Activated CD4-positive, alpha-beta T cell treated with anti-CD3 and anti-CD28 coated beads for 24 hours (primary cell): ENCODE measurements around the gene NKD1.
A peak's percentile ranks its signal among the peaks of the same experiment; 100 is the strongest.

Experiments used
- DNase-seq, 2 donors: peaks; one replicate each; pipeline ENCODE4 v3.0.0-alpha.2; 2020; ENCODE audit warnings: low read depth in 2 of 2

The NKD1 gene

DNA sequence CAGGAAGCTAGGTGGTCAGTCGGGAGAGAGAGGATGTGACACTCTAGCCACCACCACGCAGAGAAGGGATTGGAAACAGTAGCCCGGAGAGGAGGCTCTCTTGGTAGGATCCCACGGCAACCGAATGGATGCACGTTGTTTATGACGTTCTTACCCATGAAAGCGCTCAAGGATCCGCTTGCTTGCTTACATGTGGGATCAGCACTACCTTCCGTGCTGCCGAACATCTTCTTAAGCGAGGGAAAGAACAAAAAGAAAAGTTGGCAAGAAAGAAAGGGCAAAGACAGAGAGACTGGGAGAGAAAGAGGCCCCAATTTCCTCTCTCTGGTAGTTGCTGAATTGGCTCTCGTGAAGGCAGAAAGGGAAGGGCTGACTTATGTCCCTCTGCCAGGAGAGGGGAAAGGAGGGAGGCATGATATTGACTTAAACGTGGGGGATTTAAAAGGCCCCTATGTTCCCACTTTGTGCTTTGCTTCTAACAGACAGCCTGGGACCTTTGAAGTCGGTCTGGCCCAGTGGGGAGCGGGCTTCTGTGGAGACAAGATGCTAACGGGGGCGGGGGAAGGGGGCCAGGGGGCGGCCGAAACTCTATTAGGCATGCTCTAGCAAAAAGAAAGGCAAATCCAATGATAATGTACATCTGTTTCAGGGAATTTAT is 97.5 kb downstream of the NKD1 start:
- DNase-seq = no peak

DNA sequence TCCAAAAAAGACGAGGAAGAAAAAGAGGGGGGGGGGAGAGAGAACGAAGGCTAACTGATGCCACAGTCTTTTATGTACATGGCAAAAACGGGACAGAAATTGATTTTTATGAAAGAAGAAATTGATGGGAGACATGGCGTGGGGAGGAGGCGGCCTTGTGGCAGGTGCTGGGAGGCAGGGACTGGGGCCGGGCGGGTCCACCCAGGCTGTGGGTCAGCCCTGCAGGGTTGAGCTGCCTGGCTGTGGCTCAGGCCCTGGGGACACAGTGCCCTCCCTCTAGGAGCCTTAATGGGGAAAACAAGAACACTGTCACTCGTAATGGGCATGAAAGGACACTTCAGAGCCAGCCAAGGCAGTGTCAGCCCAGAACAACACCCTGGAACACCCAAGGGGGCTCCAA is 98.1 kb downstream of the NKD1 start:
- DNase-seq = no peak

DNA sequence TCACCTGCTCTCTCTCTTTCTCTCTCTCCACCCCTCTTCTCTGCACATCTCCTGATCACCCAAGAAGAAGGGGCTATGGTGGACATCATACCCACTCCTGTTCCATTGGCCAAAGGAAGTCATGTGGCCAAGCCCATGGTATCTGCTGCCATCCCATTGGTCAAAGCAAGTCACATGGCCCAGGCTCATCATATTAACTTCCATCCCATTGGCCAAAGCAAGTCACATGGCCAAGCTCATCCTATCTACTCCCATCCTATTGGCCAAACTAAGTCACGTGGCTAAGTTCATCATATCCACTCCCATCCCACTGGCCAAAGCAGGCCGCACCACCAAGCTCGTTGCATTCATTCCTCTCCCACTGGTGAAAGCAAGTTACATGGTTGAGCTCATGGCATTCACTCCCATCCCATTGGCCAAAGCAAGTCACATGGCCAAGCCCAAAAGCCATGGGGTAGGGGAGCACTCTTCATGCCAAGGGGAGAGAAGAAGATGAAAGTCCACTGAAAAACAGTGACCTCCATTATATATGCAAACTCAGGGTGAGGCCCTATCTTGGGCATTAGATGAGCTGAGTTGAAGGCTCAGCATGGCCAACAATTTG is 103.7 kb downstream of the NKD1 start:
- no peak for DNase-seq

DNA sequence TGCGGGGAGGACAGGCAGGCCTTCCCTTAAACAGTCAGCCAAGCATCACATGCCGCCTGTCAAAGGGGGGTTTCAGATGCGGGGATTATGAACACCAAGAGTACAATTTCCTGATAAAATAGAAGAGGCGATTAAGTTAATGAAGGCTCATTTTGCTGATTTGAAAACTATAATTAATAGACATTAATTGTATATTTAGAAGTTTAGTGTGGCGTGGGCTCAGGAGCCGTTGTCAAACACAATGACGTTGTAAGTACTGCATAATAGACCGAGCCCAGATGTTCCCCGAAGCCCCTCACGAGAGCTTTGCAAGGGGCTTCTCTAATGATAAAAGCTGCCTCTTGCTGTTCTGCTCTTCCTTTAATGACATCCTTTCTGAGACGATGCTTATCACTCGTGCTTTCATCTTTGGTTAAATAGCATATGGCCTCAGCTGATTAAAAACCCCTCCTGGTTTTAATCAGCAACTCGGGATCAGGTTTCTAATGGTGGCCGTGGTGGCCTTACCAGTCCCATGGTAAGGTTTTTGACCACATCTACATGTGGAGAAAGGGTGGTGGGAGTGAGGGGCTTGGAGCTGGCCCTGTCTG is 104.7 kb downstream of the NKD1 start:
- DNase-seq = no peak

DNA sequence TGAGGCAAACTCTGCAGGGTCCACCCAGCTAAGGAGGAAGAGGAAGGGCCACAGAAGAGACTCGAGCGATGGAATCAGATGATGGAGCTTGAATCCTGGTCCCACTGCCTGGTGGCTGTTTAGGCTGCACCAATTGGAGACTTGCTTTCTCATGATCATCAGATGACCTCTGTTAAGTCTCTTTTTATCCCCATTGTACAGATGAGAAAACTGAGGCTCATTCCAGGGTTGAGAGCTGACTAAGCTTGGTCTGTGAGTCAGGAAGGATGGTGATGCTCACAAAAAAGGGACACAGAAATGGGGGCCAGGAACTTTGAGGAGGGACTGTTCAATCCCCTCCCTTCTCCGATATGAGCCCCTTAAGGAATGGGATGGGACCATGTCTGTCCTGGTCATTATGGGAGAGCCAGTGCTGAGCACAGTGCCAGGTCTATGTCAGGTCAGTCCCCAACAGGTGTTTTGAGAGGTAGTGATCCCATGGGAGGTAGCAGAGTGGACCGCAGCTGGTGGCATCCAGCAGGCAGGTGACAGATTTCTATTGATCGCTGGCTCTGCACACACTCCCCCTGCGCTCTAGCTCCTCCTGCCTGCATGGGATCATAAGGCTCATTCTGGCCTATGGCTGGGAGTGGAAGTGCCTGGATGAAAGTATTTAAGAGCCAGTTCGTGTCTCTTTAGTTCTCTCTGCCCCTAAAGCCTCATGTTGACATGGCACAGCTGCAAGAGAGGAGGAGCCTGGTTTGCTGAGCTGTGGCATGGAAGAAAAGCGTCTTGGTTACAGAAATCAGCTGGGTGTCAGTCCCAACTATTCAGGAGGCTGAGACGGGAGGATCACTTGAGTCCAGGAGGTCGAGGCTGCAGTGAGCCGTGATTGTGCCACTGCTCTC is 105.7 kb downstream of the NKD1 start:
- no peak for DNase-seq

DNA sequence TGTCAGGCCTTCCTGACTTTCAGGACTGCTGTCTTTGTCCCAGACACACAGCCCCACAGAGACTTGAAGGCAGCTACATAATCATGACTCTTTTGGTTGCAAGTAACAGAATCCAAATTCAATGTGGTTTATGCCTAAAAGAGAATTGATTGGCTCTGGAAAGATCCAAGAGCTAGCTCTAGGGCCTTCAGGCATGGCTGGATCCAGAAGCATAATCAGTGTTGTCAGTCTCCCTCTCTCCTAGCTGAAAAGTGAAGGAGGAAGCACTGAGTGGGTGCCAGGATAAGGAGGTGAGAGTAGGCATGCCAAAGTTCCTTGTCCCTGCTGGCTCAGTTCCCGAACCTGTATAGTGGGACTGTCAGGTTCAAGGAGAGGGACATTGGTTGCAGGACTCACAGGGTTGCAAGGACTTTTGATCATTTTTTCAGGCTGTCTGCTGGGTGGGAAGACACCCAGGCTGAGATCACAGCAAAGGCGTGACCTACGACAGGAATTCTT is 107.4 kb downstream of the NKD1 start:
- DNase-seq = no peak

DNA sequence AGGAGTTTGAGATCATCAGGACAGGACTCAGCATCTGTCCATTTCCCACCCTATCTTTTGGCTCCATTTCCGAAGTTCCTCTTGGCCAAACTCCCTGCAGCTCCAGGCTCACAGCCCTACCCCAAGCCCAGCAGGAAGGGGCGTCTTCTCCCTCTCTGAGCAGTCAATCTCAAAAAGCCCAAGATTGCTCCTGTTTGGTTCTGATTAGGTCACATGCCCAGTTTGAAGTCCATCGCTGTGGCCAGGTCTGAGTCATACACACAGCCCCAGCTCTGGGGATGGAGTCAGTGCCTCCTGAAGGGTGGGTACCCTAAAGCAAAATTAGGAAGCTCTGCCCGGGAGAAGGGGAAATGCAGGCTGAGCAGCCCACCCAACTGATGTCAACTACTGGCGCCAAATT is 109.0 kb downstream of the NKD1 start:
- DNase-seq = no peak

DNA sequence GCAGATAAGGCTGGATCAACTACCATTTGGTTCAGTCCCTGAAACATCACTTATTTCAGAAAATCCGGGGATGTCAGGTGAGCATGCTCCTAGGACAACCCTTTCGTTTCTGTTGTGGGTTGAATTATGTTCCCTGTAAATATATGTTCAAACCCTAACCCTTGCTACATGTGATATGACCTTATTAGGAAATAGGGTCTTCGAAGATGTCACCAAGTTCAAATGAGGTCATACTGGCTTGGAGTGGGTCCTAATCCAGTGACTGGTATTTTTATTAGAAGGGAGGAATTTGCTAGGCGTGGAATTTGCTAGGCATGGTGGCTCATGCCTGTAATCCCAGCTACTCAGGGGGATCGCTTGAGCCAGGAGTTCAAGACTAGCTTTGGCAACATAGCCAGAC is 111.6 kb downstream of the NKD1 start:
- DNase-seq = no peak

DNA sequence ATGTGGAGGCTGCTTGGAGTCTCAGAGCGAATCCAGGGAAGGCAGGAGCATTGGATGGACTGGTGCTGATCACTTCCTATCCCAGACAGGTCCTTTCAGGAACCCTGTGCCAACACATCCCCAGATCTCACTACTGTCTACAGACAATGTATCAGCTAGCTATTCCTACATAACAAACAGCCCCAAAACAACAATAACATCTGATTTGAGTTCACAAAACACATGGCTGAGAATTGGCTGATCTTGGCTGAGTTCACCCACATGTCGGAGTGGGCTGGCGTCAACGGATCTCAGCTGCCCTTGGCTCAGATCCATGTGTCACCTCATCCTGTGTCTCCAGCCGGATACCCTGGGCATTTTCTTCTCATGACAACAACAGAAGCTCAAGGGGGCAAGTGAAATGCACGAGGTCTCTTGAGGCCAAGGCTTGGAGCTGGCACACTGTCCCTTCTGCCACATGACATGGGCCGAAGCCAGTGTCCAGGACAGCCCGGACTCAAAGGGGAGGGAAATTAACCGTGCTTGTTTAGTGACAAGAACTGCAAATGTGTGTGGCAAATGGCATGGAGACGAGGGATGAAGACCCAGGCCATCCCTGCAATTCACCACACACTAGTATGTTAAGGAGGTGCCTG is 114.2 kb downstream of the NKD1 start:
- DNase-seq = no peak

DNA sequence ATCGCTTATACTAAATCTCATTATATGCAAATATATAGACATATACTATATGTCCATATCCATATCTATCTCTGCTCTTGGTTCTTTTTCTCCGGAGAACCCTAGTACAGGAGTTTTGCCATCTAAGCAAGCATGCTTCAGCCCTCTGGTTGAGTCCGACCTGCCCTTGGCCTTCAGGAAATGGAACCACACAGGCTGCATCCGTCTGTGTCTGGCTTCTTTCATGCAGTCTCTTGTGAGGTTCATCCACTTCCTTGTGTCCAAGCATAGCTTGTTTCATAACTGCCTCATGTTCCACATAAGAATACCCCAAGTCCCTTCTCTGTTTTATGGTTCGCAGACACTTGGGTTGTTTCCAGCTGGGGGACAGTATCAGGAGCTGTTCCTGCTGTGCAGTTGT is 116.1 kb downstream of the NKD1 start:
- DNase-seq = no peak

DNA sequence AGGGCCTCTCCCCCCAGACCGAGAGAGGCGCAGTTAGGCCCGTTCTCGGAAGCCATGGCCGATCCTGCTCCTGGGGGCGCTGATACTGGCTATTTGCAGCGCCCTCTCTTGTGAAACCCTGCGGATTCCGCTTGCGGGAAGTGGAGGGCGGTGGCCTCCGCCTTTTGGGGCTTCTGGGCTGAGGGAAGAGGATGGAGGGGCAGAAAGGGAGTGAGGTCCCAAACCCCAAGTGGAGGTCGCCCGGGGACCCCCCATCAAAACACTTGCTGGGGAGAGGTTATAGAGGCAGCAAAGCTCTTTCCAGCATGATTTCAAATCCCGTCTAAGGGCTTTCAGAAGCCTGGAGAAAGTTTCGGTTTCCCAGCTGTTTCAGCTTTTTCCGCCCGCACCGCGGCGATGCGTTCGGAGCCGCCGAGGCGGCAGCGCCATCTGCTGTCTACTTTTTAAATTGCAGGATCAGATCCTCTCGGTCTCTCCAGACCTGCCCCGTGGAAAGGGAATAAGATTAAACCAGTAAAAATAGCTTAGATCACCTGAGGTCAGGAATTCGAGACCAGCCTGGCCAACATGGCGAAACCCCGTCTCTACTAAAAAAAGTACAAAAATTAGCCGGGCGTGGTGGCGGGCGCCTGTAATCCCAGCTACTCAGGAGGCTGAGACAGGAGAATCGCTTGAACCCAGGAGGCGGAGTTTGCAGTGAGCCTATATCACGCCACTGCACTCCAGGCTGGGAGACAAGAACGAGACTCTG is 117.1 kb downstream of the NKD1 start:
- peak; percentile 77 to 78 for DNase-seq

DNA sequence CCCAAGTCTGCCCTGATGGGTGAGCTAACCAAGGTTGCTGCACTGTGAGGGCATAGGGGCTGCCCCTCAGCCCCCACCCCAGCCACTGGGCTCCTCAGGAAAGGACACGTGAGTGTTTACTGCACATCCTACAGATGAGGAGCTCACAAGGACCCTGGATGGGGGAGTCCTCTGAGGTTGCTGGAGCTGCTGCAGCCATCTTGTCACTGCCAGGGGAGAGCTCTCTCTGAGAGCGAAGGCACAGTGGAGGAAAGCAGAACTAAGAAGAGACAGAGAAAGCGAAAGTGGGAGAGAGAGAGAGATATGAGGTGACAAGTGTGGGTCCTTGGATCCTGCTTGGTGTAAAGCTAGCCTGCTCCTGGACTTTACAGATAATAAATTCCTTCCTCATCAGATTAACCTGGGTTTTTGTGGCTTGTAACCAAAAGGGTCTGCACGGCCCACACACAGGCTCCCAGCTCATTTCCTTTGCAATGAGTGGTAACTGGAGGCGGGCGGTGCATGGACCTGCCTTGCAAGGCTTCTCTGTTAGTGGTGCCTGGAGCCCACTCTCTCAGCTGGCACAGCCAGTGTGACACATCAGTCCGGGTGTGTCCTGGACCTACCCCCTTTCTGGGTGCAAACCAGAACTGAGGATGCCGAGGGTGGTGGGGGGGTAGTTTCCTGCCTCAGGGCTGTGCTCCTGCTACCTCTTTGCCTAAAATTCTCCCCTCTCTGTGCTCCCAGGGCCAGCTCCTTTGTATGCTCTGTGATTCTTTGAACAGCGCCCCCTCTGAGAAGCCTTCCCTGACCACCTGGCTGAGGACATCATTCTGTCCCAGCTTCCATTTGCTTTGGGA is 118.7 kb downstream of the NKD1 start:
- DNase-seq = peak in 1 of 2 donors; percentile 29

DNA sequence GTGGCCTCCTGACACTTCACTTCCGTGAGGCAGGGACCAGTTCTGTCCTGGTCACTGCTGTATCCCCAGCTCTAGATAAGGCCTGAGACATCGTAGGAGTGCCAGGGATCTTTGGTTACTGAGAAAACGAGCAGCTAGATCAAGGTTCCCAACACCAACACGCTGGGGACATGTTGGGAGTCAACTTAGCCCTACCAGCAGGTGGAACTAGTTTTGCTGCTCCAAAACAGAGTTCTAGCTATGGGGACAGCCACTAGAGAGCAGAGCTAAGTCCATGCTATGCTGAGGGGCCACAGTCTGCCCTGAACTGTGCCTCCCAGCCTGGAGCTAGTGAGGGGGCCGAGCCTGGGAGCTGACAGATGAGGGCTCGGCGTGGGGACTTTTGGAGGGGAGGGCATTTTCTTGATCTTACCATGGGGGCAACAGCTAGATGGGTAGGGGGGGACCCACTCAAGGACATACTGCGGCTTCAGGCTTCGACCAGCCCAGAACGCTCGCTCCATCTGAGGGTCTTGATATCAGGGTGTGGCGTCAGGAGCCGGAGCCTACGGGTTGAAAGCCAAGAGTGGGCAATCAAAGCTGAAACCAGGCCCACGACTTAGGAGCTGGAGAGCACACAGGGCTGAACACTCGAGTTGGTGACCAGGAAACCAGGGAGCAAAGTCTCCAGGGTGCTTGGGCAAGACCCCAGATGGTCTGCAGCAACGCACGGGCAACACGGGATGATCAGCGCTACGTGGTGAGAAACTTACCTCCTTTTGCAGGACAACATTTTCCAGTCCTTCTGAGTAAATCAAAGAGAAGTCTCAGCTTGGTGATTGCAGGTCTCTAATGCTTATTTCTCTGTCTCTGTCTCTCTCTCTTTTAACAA is 119.5 kb downstream of the NKD1 start:
- no peak for DNase-seq

DNA sequence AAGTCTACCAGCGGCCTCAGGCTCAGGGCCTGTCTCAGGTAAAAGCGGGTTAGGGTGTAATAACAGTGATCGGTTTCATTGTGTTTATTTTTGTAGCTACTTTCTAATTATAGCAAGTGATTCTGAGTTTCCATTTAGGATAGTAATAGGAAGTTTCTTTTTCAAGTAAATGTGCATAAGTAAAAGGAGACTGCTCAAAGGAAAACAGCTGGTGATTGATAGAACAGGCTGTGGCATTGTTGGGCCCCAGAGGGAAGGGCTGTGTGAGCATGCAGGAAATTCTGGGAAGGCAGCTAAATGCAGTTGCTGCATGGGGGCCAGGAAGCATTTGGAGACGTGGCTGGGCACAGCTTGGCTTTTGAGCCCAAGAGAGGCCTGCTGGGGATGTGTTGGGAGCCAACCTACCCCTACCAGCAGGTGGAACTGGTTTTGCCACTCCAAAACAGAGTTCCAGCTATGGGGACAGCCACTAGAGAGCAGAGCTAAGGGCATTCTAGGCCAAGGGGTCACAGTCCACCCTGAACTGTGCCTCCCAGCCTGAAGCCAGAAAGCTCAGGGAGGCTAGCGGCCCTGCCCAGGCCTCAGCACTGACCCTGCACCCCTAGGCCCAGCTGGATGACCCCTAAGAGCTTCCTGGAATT is 120.3 kb downstream of the NKD1 start:
- no peak for DNase-seq

DNA sequence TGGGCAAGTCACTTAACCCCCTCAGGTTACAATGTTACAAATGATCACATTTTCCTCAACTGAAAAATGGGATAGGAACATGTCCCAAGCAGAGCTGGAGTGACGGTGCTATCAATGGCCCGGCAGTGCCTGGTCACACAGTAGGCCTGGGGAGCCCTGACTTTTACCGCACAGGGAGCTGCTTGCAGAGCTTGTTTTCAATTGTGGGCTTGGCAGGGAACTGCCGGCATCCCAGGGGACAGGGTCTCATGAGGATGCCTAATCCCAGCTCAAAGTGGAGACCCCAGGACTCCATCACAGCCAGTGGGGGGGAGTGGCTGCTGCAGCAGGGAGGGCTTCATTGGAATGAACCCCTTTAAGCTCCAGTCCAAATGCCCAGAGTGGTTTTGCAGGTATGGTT is 121.5 kb downstream of the NKD1 start:
- DNase-seq = no peak

DNA sequence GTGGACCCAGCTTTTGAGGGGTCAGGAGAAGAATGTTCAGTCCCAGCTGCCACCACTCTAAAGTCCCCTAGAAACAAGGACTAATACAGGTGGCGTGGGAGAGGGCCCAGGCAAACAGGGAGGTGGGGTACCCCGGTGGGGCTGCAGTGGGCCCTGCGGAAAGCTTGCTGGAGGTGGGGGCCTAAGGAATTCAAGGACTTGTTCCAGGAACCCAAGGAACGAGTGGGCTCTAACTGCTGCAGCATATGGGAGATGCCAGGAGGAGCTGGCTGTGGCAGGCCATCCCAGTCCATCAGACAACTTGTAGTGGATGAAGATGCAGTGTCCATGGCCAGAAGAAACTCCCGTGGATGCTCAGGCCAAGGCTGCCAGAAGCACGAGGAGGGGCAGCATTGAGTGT is 122.3 kb downstream of the NKD1 start:
- no peak for DNase-seq

DNA sequence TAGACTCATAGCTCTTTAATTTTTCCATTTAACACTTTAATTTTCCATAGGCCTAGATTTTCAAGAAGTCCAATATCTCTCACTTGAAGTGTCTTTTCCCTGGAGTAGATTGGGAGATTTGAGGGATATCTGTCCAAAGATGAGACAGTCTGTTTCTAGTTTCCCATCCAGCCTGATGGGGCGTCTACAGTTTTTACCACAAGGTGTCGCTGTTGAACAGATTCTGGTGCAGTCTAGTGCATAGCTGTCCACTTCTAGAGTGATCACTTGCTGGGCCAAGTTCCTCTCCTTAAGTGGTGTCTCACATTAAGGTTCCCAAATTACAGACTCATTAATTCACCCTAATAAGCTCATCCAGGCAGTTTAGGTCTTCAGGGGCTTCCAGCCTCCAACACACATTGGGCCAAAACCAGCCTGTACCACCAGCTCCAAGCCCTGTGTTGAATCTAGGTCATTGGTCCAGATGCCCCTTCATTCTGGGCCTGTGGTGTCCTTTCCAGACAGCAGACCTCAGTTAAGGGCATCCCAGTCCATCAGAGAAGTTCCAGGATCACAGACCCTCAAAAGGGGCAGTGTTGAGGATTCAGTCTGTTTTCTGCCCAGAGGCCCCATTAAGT is 123.6 kb downstream of the NKD1 start:
- DNase-seq = peak; percentile 37 to 51
